Stimulated activated CD8-positive, alpha-beta memory T cell treated with anti-CD3 and anti-CD28 coated beads, Interleukin-7, amount 100 ng/mL, for 4 hours (primary cell): Measurements from ENCODE around the gene TIRAP.

Experiments
- DNase-seq, 2 donors: peaks; one replicate each; pipeline ENCODE4 v3.0.0-alpha.2; 2020; ENCODE audit warnings: low read depth in 2 of 2

TIRAP gene

DNA sequence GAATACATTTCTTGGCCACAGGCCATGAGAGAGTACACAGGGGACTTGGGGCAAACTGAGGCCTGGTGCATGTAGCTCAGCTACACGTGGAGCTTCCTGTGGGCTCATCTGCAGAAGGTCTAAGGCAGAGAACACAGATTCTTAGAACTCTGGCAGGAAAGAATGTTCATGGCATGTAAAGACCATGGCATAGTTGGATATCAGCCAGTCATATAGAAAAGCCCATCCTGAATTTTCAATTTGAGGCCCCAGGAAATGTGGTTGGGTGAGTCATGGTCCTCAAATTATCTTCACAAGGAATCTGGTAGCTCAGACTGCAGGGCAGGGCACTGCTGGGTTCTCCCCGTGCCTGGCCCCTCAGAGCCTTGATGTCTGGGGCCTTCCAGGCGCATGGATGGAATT lies 58.9 kb downstream of the TIRAP start:
- DNase-seq, result no peak

DNA sequence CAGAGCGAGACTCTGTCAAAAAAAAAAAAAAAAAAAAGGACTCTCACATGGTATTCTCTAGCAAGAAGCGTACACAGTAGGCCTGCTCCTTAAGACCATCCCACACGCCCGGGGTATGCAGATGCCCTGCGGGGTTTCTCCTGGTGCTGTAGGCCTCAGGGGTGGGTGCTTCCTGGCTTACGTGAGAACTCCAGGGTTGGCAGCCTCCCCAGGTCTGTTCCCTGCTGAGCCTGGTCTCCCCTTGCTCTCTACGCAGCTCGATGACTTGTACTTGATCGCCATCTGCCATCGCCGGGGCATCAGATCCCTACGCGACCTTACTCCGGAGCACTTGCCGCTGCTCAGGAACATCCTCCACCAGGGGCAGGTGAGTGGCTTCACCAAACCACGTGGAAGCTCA lies 60.2 kb downstream of the TIRAP start:
- no peak for DNase-seq
